Measurements from ENCODE around the gene SH3RF3. TPM values are rescaled to one million over a fixed set of nuclear protein-coding genes. Genes with fewer than 3 reads are reported as not detected.
A peak's percentile ranks its signal among the peaks of the same experiment; 100 is the strongest.

SH3RF3 gene
- total RNA-seq, 1 donor from 2014 or later, result 10.8 TPM

- Histone ChIP-seq H3K4me1 (peaks cover 74% of the 10 kb centered on the region), H3K9me3 (no peaks in the 10 kb centered on the region), H3K27me3 (no peaks in the 10 kb centered on the region), H3K27ac (peak overlapping the region; percentile 89), H3K4me3 (no peak overlapping the region), H3K36me3 (no peaks in the 10 kb centered on the region)
- intact Hi-C loops (cut with DNase I), result loop anchor here (2.0 to 5.0 kb wide), 2 partner anchors 71 to 75 kb away; no protein-coding TSS in a partner anchor
- TF ChIP-seq CTCF (IDR thresholded peaks at IDR 0.05) (no peak), POLR2A (IDR thresholded peaks at IDR 0.05) (no peak), POLR2AphosphoS5 (IDR thresholded peaks at IDR 0.05; ENCODE audit: insufficient read depth in 1 of 2, low read depth in 1 of 2) (no peak)
- DNase-seq (ENCODE audit: extremely low spot score in 2 of 2), result peak in 1 of 2 donors; percentile 52
Measured at GRCh38 chr2:109243526-109244303, 114.7 kb downstream of the SH3RF3 start.

- no peak overlapping the region for H3K27ac ChIP-seq
- no peaks in the 10 kb centered on the region for H3K27me3 ChIP-seq
- no peaks in the 10 kb centered on the region for H3K9me3 ChIP-seq
- no peak for DNase-seq (ENCODE audit: extremely low spot score in 2 of 2)
- TF ChIP-seq POLR2A (IDR thresholded peaks at IDR 0.05) (no peak), POLR2AphosphoS5 (IDR thresholded peaks at IDR 0.05; ENCODE audit: insufficient read depth in 1 of 2, low read depth in 1 of 2) (no peak), CTCF (IDR thresholded peaks at IDR 0.05) (no peak)
- H3K4me3 ChIP-seq, result no peak overlapping the region
- intact Hi-C loops (cut with DNase I), result loop anchor here (5.0 kb wide), 1 partner anchor 72 kb away; no protein-coding TSS in a partner anchor
- peaks cover 68% of the 10 kb centered on the region for H3K4me1 ChIP-seq
- no peaks in the 10 kb centered on the region for H3K36me3 ChIP-seq
Measured at GRCh38 chr2:109244304-109244582, 115.2 kb downstream of the SH3RF3 start.

- peaks cover 62% of the 10 kb centered on the region for H3K4me1 ChIP-seq
Measured at GRCh38 chr2:109244750-109245382, 115.9 kb downstream of the SH3RF3 start.

GRCh38 chr2:109246176-109246575 lies 117.2 kb downstream of the SH3RF3 start:
- H3K4me1 ChIP-seq, result peaks cover 49% of the 10 kb centered on the region
- intact Hi-C loops (cut with DNase I), result no loop called here

More at GRCh38 chr2:109244750-109245382, 115.9 kb downstream of the SH3RF3 start:
- DNase-seq (ENCODE audit: extremely low spot score in 2 of 2), result peak in 1 of 2 donors; percentile 49
- Histone ChIP-seq H3K36me3 (no peaks in the 10 kb centered on the region), H3K9me3 (no peaks in the 10 kb centered on the region), H3K4me3 (no peak overlapping the region), H3K27ac (no peak overlapping the region), H3K27me3 (no peaks in the 10 kb centered on the region)
- intact Hi-C loops (cut with DNase I), result loop anchor here (5.0 kb wide), 1 partner anchor 73 kb away; no protein-coding TSS in a partner anchor
- no peak for TF ChIP-seq POLR2AphosphoS5 (IDR thresholded peaks at IDR 0.05; ENCODE audit: insufficient read depth in 1 of 2, low read depth in 1 of 2)
- TF ChIP-seq POLR2A (IDR thresholded peaks at IDR 0.05), result no peak
- TF ChIP-seq CTCF (IDR thresholded peaks at IDR 0.05), result no peak

More at GRCh38 chr2:109246176-109246575, 117.2 kb downstream of the SH3RF3 start:
- H3K36me3 ChIP-seq, result no peaks in the 10 kb centered on the region
- DNase-seq (ENCODE audit: extremely low spot score in 2 of 2), result no peak
- no peak for TF ChIP-seq CTCF (IDR thresholded peaks at IDR 0.05)
- TF ChIP-seq POLR2AphosphoS5 (IDR thresholded peaks at IDR 0.05; ENCODE audit: insufficient read depth in 1 of 2, low read depth in 1 of 2), result no peak
- no peak for TF ChIP-seq POLR2A (IDR thresholded peaks at IDR 0.05)
- H3K27ac ChIP-seq, result no peak overlapping the region
- no peaks in the 10 kb centered on the region for H3K9me3 ChIP-seq
- H3K27me3 ChIP-seq, result no peaks in the 10 kb centered on the region
- no peak overlapping the region for H3K4me3 ChIP-seq

Measured in vagina (tissue), 2 donors.